Fibroblast of lung (primary cell): ENCODE results near the gene PIGK.

Source experiments
- CTCF ChIP-seq, 2 donors: IDR thresholded peaks in 1 of 2; conservative IDR thresholded peaks in 1 of 2; 1 replicate in 1 of 2; 2 replicates in 1 of 2; pipeline ENCODE4 v1.5.1; 2011 to 2012; ENCODE audit warnings: low read length in 2 of 2, control low read depth in 1 of 2, inconsistent platforms in 1 of 2, low read depth in 1 of 2, mild to moderate bottlenecking in 1 of 2
- EZH2 ChIP-seq: IDR thresholded peaks from 2 replicates; pipeline ENCODE4 v1.5.1; 2012; ENCODE audit warnings: low read length, control low read depth, mild to moderate bottlenecking; ENCODE audit errors: missing control alignments

- TF ChIP-seq CTCF (conservative IDR thresholded peaks at IDR 0.05 in 1 of 2, IDR thresholded peaks at IDR 0.05 in 1 of 2; ENCODE audit: low read depth in 1 of 2, low read length in 2 of 2) (no peak), EZH2 (no peak)
Measured at GRCh38 chr1:77220687-77221463, 1.6 kb upstream of the PIGK start.
